Hair follicle dermal papilla cell (primary cell): ENCODE results near the gene SIX1. TPM values are rescaled to one million over a fixed set of nuclear protein-coding genes. Genes with fewer than 3 reads are reported as not detected.

Experiments used
- total RNA-seq: library from RNA; depleted of rRNA; stranded (reverse); fragments of >200 nt; gene quantifications from 2 replicates; pipeline ENCODE4 v1.2.3, GENCODE V29; 2012

The SIX1 gene
- 2.2 and 2.8 TPM in 2 replicates for total RNA-seq

DNA sequence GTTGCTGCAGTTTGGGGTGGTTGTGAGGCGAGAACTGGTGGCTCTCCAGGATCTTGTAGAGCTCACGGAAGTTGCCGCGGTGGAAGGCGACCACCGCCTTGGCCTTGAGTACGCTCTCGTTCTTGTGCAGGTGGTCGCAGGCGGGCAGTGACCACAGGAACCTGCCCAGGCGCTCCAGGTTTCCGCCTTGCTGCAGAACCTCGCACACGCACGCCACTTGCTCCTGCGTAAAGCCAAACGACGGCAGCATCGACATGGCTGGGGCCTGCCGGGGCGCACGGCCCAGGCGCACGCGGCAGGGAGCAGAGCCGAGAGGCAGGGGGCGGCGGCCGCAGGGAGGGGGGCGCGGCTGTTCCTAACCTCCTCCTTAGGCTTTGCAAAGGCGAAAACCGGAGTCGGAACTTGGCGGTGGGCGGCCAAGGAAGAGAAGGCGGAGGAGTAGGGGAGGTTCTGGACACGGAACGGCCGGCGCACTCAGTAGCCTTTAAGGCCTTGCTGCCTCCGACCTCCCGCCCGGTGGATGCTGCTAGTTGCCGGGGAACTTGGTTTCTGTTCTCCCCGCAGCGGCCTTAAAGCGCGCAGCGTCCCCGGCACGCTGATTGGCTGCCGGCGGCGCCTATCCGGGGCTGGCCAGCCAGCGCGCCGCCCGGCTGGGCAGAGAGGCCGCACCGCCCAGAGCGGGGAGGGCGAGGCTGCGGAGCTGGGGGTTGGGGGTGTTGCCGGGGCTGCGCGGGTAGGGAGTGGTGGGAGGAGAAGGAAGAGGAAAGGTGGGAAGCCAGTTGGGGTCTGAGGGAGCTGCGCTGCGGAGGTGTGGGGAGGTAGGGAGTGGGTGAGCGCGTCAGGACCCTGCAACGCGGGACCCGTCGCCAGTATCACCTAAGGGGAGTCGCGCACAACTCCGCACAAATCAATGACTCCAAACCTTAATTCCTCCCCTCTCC lies at the start of gene SIX1:
TSS of gene SIX1 (minus strand) at position 544 of the 941 bp plus-strand sequence. CDS start at position 256, 288 bp downstream.

Other genes starting within 250 kb of the SIX1 start
- 0.16 TPM in 1 of 2 replicates, not detected in the other for gene C14orf39, start 163.4 kb downstream of the SIX1 start, total RNA-seq
- 0.16 TPM in 1 of 2 replicates, not detected in the other for gene SIX6, start 140.3 kb downstream of the SIX1 start, total RNA-seq
- 16.5 and 23.7 TPM in 2 replicates for gene SIX4, start 74.9 kb upstream of the SIX1 start, total RNA-seq
- gene MNAT1, start 85.3 kb upstream of the SIX1 start, total RNA-seq: 29.9 and 50.0 TPM in 2 replicates